H1 (cell line): ENCODE results near the gene RTP1. TPM values are rescaled to one million over a fixed set of nuclear protein-coding genes. Genes with fewer than 3 reads are reported as not detected.

Experiments
- CTCF ChIA-PET: fragments of 300-600 bp; sonication (Branson Sonifier 250); formaldehyde crosslinking; loops from one replicate; lab custom pipeline; 2021; ENCODE audit not compliant: partially characterized antibody; lab: Charles Lee
- POLR2A ChIA-PET: fragments of 300-600 bp; sonication (Branson Sonifier 250); formaldehyde crosslinking; loops from one replicate; lab custom pipeline; 2021; ENCODE audit warnings: inconsistent platforms; ENCODE audit not compliant: partially characterized antibody; lab: Charles Lee
- DNase-seq, 2 experiments: peaks; one replicate each; pipeline versions ENCODE4 v3.0.0 to v3.0.0-alpha.2; 2010 to 2022; ENCODE audit warnings: low spot score in 2 of 2, low read depth in 1 of 2, mixed read lengths in 1 of 2
- FAIRE-seq: peaks from 2 replicates; lab custom pipeline; 2011; peaks lifted over from hg19 to GRCh38; lab: Jason Lieb, UNC
- H2AFZ ChIP-seq: 2 replicates; pipeline ENCODE4 v1.8.1; 2012; ENCODE audit warnings: low read length, inconsistent platforms
- H2AK5ac ChIP-seq: 2 replicates; pipeline ENCODE4 v1.6.1; 2013; ENCODE audit warnings: low read depth, low read length
- H2BK120ac ChIP-seq: replicated peaks from 2 replicates; pipeline ENCODE3; 2013; ENCODE audit warnings: low read depth, low read length, inconsistent platforms
- H2BK12ac ChIP-seq: 2 replicates; pipeline ENCODE4 v1.6.1; 2013; ENCODE audit warnings: low read depth, low read length
- H2BK15ac ChIP-seq: 2 replicates; pipeline ENCODE4 v1.6.1; 2013; ENCODE audit warnings: low read length
- H2BK20ac ChIP-seq: 2 replicates; pipeline ENCODE4 v1.6.1; 2013; ENCODE audit warnings: low read length
- H2BK5ac ChIP-seq: 2 replicates; pipeline ENCODE4 v1.6.1; 2013; ENCODE audit warnings: low read depth, low read length
- H3K14ac ChIP-seq: 2 replicates; pipeline ENCODE4 v1.6.1; 2013; ENCODE audit warnings: inconsistent platforms; ENCODE audit not compliant: insufficient read length
- H3K18ac ChIP-seq: 2 replicates; pipeline ENCODE4 v1.6.1; 2013; ENCODE audit warnings: low read length; ENCODE audit errors: extremely low read depth
- H3K23ac ChIP-seq: 2 replicates; pipeline ENCODE4 v1.6.1; 2013; ENCODE audit warnings: inconsistent platforms; ENCODE audit not compliant: insufficient read length
- H3K23me2 ChIP-seq: 2 replicates; pipeline ENCODE4 v1.6.1; 2013; ENCODE audit warnings: low read depth, low read length
- H3K27ac ChIP-seq: 2 replicates; pipeline ENCODE4 v1.6.1; 2011; ENCODE audit warnings: low read depth, low read length, inconsistent platforms
- H3K27me3 ChIP-seq, 4 experiments: replicated peaks in 1 of 4; 1 replicate in 1 of 4; 2 replicates in 3 of 4; pipeline versions ENCODE4 v1.6.1 to v1.8.1; 2011 to 2013; ENCODE audit warnings: low read length in 3 of 4, mild to moderate bottlenecking in 3 of 4, inconsistent platforms in 2 of 4, mixed read lengths in 2 of 4, moderate library complexity in 1 of 4; ENCODE audit not compliant: control insufficient read depth in 3 of 4, insufficient read depth in 3 of 4; ENCODE audit errors: extremely low read depth in 1 of 4
- H3K36me3 ChIP-seq, 4 experiments: 2 replicates each; pipeline versions ENCODE4 v1.6.1 to v1.8.1; 2011 to 2013; ENCODE audit warnings: mild to moderate bottlenecking in 4 of 4, low read length in 3 of 4, moderate library complexity in 2 of 4, control low read depth in 1 of 4, inconsistent platforms in 1 of 4; ENCODE audit not compliant: insufficient read depth in 4 of 4, control insufficient read depth in 2 of 4
- H3K4ac ChIP-seq: replicated peaks from 2 replicates; pipeline ENCODE3; 2013; ENCODE audit warnings: low read length, low read depth, mixed read lengths, inconsistent platforms; ENCODE audit not compliant: insufficient read length
- H3K4me1 ChIP-seq, 4 experiments: replicated peaks in 1 of 4; 1 replicate in 1 of 4; 2 replicates in 3 of 4; pipeline versions ENCODE4 v1.6.1 to v1.8.1; 2011 to 2013; ENCODE audit warnings: low read length in 3 of 4, inconsistent platforms in 2 of 4, mixed read lengths in 1 of 4; ENCODE audit not compliant: insufficient read depth in 4 of 4, control insufficient read depth in 3 of 4
- H3K4me2 ChIP-seq, 2 experiments: 2 replicates each; pipeline versions ENCODE4 v1.6.1 to v1.8.1; 2011 to 2013; ENCODE audit warnings: low read depth in 2 of 2, low read length in 2 of 2, control low read depth in 1 of 2, inconsistent platforms in 1 of 2, mild to moderate bottlenecking in 1 of 2; ENCODE audit not compliant: insufficient read depth in 1 of 2
- H3K4me3 ChIP-seq, 4 experiments: fragments of 200-600, 300-600 bp in 1 of 4; sonication (generic), shearing (Covaris generic), sonication (Bioruptor Twin) in 1 of 4; 2 replicates each; pipeline versions ENCODE4 v1.5.1 to v1.8.1; 2011 to 2016; ENCODE audit warnings: low read length in 4 of 4, low read depth in 3 of 4, control low read depth in 2 of 4, inconsistent platforms in 2 of 4, mild to moderate bottlenecking in 2 of 4, mixed read lengths in 1 of 4, moderate library complexity in 1 of 4; ENCODE audit not compliant: insufficient read depth in 2 of 4; ENCODE audit errors: extremely low read depth in 1 of 4
- H3K56ac ChIP-seq: replicated peaks from 2 replicates; pipeline ENCODE3; 2013; ENCODE audit warnings: low read depth, mild to moderate bottlenecking, mixed read lengths, low read length, inconsistent platforms; ENCODE audit not compliant: insufficient read length
- H3K79me1 ChIP-seq: 2 replicates; pipeline ENCODE4 v1.6.1; 2013; ENCODE audit warnings: low read depth, low read length, control low read depth
- H3K79me2 ChIP-seq, 2 experiments: 2 replicates each; pipeline versions ENCODE4 v1.6.1 to v1.8.1; 2012 to 2013; ENCODE audit warnings: low read length in 2 of 2, mild to moderate bottlenecking in 2 of 2, inconsistent platforms in 1 of 2; ENCODE audit not compliant: insufficient read depth in 2 of 2, control insufficient read depth in 1 of 2
- H3K9ac ChIP-seq, 4 experiments: replicated peaks in 1 of 4; 1 replicate in 1 of 4; 2 replicates in 3 of 4; pipeline versions ENCODE4 v1.6.1 to v1.8.1; 2011 to 2013; ENCODE audit warnings: low read depth in 3 of 4, low read length in 3 of 4, control low read depth in 2 of 4, mild to moderate bottlenecking in 2 of 4, moderate library complexity in 2 of 4, inconsistent platforms in 1 of 4; ENCODE audit errors: extremely low read depth in 1 of 4
- H3K9me3 ChIP-seq, 2 experiments: 2 replicates each; pipeline versions ENCODE4 v1.6.1 to v1.8.1; 2012 to 2013; ENCODE audit warnings: mild to moderate bottlenecking in 2 of 2, moderate library complexity in 2 of 2, control low read depth in 1 of 2, inconsistent platforms in 1 of 2, low read depth in 1 of 2, low read length in 1 of 2, mixed read lengths in 1 of 2; ENCODE audit not compliant: insufficient read depth in 2 of 2
- H4K20me1 ChIP-seq, 2 experiments: replicated peaks in 1 of 2; 2 replicates each; pipeline versions ENCODE3 to v1.8.1; 2011 to 2013; ENCODE audit warnings: inconsistent platforms in 2 of 2, low read length in 2 of 2, mild to moderate bottlenecking in 1 of 2; ENCODE audit not compliant: insufficient read depth in 2 of 2, control insufficient read depth in 1 of 2
- H4K5ac ChIP-seq: 2 replicates; pipeline ENCODE4 v1.6.1; 2013; ENCODE audit warnings: low read length, low read depth, mixed read lengths, inconsistent platforms; ENCODE audit not compliant: insufficient read length
- H4K8ac ChIP-seq: 2 replicates; pipeline ENCODE4 v1.8.0; 2013; ENCODE audit warnings: mild to moderate bottlenecking, moderate library complexity, low read length, inconsistent platforms; ENCODE audit not compliant: insufficient read depth; ENCODE audit errors: extremely low read depth
- H4K91ac ChIP-seq: replicated peaks from 2 replicates; pipeline ENCODE3; 2013; ENCODE audit warnings: low read length, mixed read lengths, inconsistent platforms; ENCODE audit not compliant: insufficient read length
- CEBPB ChIP-seq: IDR thresholded peaks from 2 replicates; pipeline ENCODE4 v1.6.1; 2012; ENCODE audit warnings: low read depth, low read length
- CHD2 ChIP-seq: IDR thresholded peaks from 2 replicates; pipeline ENCODE4 v1.6.1; 2012; ENCODE audit warnings: low read length, improper control_type of control experiment
- CTBP2 ChIP-seq: IDR thresholded peaks from 2 replicates; pipeline ENCODE4 v1.7.0; 2011; ENCODE audit warnings: borderline replicate concordance, mild to moderate bottlenecking, moderate library complexity, mixed read lengths, low read length; ENCODE audit not compliant: insufficient read depth, insufficient read length
- EP300 ChIP-seq, 2 experiments: IDR thresholded peaks; 1 replicate in 1 of 2; 2 replicates in 1 of 2; pipeline ENCODE4 v1.6.1; 2011 to 2012; ENCODE audit warnings: low read depth in 2 of 2, low read length in 2 of 2, mild to moderate bottlenecking in 2 of 2, borderline replicate concordance in 1 of 2, inconsistent platforms in 1 of 2, moderate library complexity in 1 of 2
- EZH2 ChIP-seq: fragments of 200-600 bp; sonication (generic); IDR thresholded peaks from 2 replicates; pipeline ENCODE4 v1.7.1; 2012; ENCODE audit warnings: low read depth, mild to moderate bottlenecking, moderate library complexity, low read length, inconsistent platforms; ENCODE audit not compliant: severe bottlenecking
- GABPA ChIP-seq: IDR thresholded peaks from 2 replicates; pipeline ENCODE4 v1.6.1; 2011; ENCODE audit warnings: mild to moderate bottlenecking, low read length, moderate library complexity, borderline replicate concordance; ENCODE audit not compliant: insufficient read depth
- POLR2A ChIP-seq, 2 experiments: IDR thresholded peaks; 1 replicate in 1 of 2; 2 replicates in 1 of 2; pipeline ENCODE4 v1.6.1; 2011; ENCODE audit warnings: low read depth in 2 of 2, low read length in 2 of 2, mild to moderate bottlenecking in 2 of 2; ENCODE audit errors: control extremely low read depth in 1 of 2
- SAP30 ChIP-seq: fragments of 300-600 bp; sonication (generic); IDR thresholded peaks from 2 replicates; pipeline ENCODE4 v1.7.1; 2012; ENCODE audit warnings: low read length, moderate library complexity, mild to moderate bottlenecking, inconsistent platforms; ENCODE audit not compliant: insufficient read depth, insufficient replicate concordance
- SRF ChIP-seq: IDR thresholded peaks from 2 replicates; pipeline ENCODE4 v1.6.1; 2011; ENCODE audit warnings: mild to moderate bottlenecking, low read depth, low read length, moderate library complexity
- SUZ12 ChIP-seq: fragments of 200-600 bp; sonication (generic); IDR thresholded peaks from 2 replicates; pipeline ENCODE4 v1.6.1; 2012; ENCODE audit warnings: mild to moderate bottlenecking, inconsistent platforms, low read length, moderate library complexity, mixed read lengths
- TCF12 ChIP-seq: IDR thresholded peaks from 2 replicates; pipeline ENCODE4 v1.6.1; 2011; ENCODE audit warnings: low read depth, mild to moderate bottlenecking, low read length
- WGBS, 2 experiments: shearing (Covaris generic) in 1 of 2; methylation state at CpG; one replicate each; pipeline versions ENCODE4 v1.1.6 to v1.1.7; 2013 to 2015; ENCODE audit warnings: low lambda C conversion rate in 2 of 2, mixed read lengths in 2 of 2, inconsistent platforms in 1 of 2, low coverage in 1 of 2, missing lambda C conversion rate in 1 of 2; ENCODE audit not compliant: insufficient replicate concordance in 2 of 2, insufficient coverage in 1 of 2, insufficient read length in 1 of 2; ENCODE audit errors: extremely low coverage in 1 of 2, missing lambda C conversion rate in 1 of 2; 5-methylcytosine and 5-hydroxymethylcytosine counted together
- polyA plus RNA-seq, 7 experiments: library from polyadenylated mRNA; depleted of rRNA in 3 of 7; stranded (reverse) in 5 of 7; unstranded in 2 of 7; fragments of >200 nt in 5 of 7; fragments of 200-250 nt in 2 of 7; gene quantifications; 1 replicate in 5 of 7; 2 replicates in 1 of 7; 4 replicates in 1 of 7; pipeline versions ENCODE4 v1.2.1 to v1.2.3, GENCODE V29; 2011 to 2013; ENCODE audit warnings: missing spikeins in 2 of 7, mixed read lengths in 2 of 7
- total RNA-seq: library from RNA; stranded (reverse); fragmentation: NEBNext Ultra II Directional; extraction: Animal tissue kit (Norgen Biotek cat#: 25700); gene quantifications from 2 replicates; pipeline ENCODE4 v1.2.1, GENCODE V29; 2021

Gene RTP1
- total and polyA plus RNA-seq, 2 of the 8 experiments (the other 6 are each of a cell fraction or from before 2014, with no cell fraction given), result 2.9 to 3.0 TPM

DNA sequence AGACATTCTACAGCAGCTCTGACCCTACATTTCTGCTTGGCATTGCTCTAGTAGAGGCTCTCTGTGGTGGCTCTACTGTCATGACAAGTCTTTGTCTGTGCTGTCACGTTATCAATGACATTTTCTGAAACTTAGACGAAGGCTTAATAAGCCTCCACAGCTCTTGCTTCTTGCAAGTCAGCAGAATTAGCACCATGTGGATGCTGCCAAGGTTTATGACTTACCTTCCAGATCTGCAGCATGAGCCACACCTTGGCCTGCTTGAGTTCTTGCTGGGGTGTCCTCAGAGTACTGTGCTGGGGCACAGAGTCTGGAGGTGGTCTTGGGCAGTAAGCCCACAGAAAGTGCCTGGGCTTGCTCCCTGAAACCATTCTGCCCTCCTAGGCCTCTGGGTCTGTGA, 9.8 kb downstream of the RTP1 start:
- H2BK120ac ChIP-seq, result no peak overlapping the region
- peaks cover 0 to 9% (median 2%) of the 10 kb centered on the region in 4 experiments; a peak in 2 of 8 replicates for H3K36me3 ChIP-seq
- no peak overlapping the region for H3K4me3 ChIP-seq
- no peak overlapping the region for H3K23ac ChIP-seq
- no peak overlapping the region for H2BK20ac ChIP-seq
- H2BK5ac ChIP-seq, result no peak overlapping the region
- H2BK12ac ChIP-seq, result peak overlapping the region; percentile 10; the same call in 1 of the 2 replicates
- H3K79me2 ChIP-seq, result no peaks in the 10 kb centered on the region
- no peaks in the 10 kb centered on the region for H4K20me1 ChIP-seq
- H3K4ac ChIP-seq, result no peak overlapping the region
- no peaks in the 10 kb centered on the region for H3K79me1 ChIP-seq
- H2AK5ac ChIP-seq, result no peak overlapping the region
- H3K27ac ChIP-seq, result no peak overlapping the region
- no peak overlapping the region for H3K14ac ChIP-seq
- ChIA-PET POLR2A (interaction anchor here (0.9 to 1.3 kb wide), 2 partner anchors 10 to 25 kb away, joined by 3 read pairs; partner anchors contain the start of gene RTP1), CTCF (interaction anchor here (0.9 to 1.3 kb wide), 2 partner anchors 13 to 57 kb away, joined by 3 read pairs; no protein-coding TSS in a partner anchor)
- no peaks in the 10 kb centered on the region for H3K23me2 ChIP-seq
- no peak for DNase-seq
- FAIRE-seq, result no peak
- H3K18ac ChIP-seq, result no peak overlapping the region
- H3K9me3 ChIP-seq, result peaks cover 17% of the 10 kb centered on the region in 2 experiments
- H4K8ac ChIP-seq, result no peak overlapping the region
- H3K4me2 ChIP-seq, result no peak overlapping the region
- no peak overlapping the region for H2AFZ ChIP-seq
- no peak overlapping the region for H4K5ac ChIP-seq
- no peaks in the 10 kb centered on the region for H3K27me3 ChIP-seq
- no peak overlapping the region; the same call in 1 of the 2 replicates for H2BK15ac ChIP-seq
- no peak overlapping the region for H3K9ac ChIP-seq
- 89% methylated on average over 2 of the region's 2 CpGs; no CpG with 5 or more reads in 1 of the 2 experiments for WGBS, 2 experiments
- no peak overlapping the region for H3K56ac ChIP-seq
- H4K91ac ChIP-seq, result no peak overlapping the region
- H3K4me1 ChIP-seq, result peaks cover 3 to 14% (median 7%) of the 10 kb centered on the region in 4 experiments; a peak in 4 of 7 replicates
- TF ChIP-seq EZH2, result no peak
- TF ChIP-seq GABPA, result no peak
- TF ChIP-seq TCF12, result no peak
- TF ChIP-seq SRF, result no peak
- no peak for TF ChIP-seq CHD2
- no peak for TF ChIP-seq SUZ12
- no peak for TF ChIP-seq POLR2A (IDR thresholded peaks at IDR 0.05; ENCODE audit: control extremely low read depth in 1 of 2, low read depth in 2 of 2, low read length in 2 of 2)
- TF ChIP-seq CEBPB, result no peak
- TF ChIP-seq SAP30, result no peak
- TF ChIP-seq CTBP2, result no peak
- TF ChIP-seq EP300 (IDR thresholded peaks at IDR 0.05; ENCODE audit: borderline replicate concordance in 1 of 2, low read depth in 2 of 2, low read length in 2 of 2), result no peak
